ENCODE results near the gene KCNK2.

Gene KCNK2

GRCh38 chr1:215256936-215257679, 174.6 kb downstream of the KCNK2 start:
- DNase-seq (ENCODE audit: low spot score): no peak

DNA sequence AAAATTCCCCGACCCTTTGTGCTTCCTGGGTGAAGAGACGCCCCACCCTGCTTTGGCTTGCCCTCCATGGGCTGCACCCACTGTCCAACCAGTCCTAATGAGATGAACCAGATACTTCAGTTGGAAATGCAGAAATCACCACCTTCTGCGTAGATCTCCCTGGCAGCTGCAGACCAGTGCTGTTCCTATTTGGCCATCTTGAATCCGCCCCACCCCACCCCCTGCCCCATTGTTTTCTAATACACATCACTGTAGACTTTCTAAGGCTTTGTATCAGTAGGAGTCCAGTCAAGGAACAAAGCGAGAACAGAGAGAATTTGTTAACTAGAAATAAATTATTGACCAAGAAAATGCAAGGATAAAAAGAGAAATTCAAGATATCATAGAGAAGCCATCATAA, 178.2 kb downstream of the KCNK2 start:
- no peak for DNase-seq (ENCODE audit: low spot score)

DNA sequence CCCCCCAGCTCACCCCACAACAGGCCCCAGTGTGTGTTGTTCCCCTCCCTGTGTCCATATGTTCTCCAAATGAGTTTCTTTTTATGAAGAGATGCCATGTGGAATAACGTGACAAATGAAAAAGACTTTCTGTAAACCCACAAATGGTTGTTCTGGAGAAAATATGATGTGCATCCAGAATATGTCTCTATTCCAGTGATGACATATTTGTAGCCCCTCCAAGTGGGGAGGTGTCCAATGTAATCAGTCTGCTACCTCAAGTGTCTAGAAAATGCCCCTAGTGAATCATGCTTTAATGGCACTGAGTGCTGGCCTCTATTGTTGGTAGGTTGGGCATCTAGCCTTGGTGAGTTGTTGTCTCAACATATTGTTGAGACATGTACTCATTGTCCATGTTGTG, 179.6 kb downstream of the KCNK2 start:
- no peak for DNase-seq (ENCODE audit: low spot score)

- DNase-seq (ENCODE audit: low spot score): no peak
Measured at GRCh38 chr1:215263636-215264035, 181.1 kb downstream of the KCNK2 start.

GRCh38 chr1:215264649-215265048, 182.1 kb downstream of the KCNK2 start:
- no peak for DNase-seq (ENCODE audit: low spot score)

- no peak for DNase-seq (ENCODE audit: low spot score)
Measured at GRCh38 chr1:215267495-215267894, 185.0 kb downstream of the KCNK2 start.

DNA sequence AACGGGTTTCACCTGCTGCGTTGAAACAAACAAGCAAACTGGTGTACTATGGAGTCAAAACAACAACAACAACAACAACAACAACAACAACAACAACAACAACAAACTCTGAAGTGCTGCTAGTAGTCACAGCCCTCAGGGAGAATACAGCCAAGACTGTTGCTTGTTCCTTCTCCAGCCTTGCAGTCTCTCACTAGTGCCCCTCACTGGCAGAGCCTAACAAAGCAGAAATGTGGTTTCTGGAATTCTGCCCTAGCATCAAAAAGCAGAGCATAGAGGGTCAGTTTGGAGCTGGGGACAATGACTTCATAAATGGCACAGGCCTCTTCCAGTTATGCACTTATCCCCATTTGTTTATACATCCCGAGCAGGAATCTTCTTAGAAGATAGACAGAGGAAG, 187.4 kb downstream of the KCNK2 start:
- DNase-seq (ENCODE audit: low spot score): peak; percentile 3

- no peak for DNase-seq (ENCODE audit: low spot score)
Measured at GRCh38 chr1:215273838-215274516, 191.4 kb downstream of the KCNK2 start.

- DNase-seq (ENCODE audit: low spot score): no peak
Measured at GRCh38 chr1:215276582-215276981, 194.0 kb downstream of the KCNK2 start.

DNA sequence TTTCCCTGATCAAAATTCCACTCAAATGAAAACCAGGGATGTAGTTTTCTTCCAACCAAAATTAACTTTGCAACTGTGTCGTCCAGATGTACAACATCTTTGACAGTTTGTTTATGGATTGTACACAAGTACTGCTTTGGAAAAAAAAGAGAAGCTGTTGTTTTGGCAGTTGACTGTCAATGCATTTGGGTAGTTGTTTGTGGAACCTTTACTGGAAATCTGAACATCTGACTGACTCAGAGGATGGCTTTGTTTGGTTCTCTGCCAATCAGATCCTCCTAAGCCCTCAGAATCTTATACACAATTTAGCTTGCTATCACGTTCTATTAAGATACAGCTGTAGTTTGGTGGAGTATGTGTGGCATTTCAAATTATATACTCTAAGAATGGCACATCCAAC, 195.0 kb downstream of the KCNK2 start:
- no peak for DNase-seq (ENCODE audit: low spot score)

DNA sequence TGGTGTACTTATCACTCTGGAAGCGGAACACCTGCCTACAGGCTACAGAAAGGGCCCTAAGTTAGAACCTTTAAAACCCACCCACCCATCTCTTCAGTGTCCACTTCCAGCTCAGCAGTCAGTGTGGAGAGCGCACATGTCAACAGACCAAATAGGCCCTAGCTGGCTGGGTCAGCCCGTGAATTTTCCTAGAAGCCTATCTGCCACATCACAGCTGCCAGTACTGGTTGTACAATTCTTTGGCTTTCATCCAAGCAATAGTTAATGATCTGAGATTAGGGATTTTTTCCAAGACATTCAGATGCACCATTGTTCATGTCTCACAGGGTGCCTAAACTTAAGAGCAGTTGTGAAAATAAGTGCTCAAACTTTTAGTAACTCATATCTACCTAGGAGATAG, 197.1 kb downstream of the KCNK2 start:
- DNase-seq (ENCODE audit: low spot score): no peak

GRCh38 chr1:215282557-215282956, 200.0 kb downstream of the KCNK2 start:
- DNase-seq (ENCODE audit: low spot score): no peak

DNA sequence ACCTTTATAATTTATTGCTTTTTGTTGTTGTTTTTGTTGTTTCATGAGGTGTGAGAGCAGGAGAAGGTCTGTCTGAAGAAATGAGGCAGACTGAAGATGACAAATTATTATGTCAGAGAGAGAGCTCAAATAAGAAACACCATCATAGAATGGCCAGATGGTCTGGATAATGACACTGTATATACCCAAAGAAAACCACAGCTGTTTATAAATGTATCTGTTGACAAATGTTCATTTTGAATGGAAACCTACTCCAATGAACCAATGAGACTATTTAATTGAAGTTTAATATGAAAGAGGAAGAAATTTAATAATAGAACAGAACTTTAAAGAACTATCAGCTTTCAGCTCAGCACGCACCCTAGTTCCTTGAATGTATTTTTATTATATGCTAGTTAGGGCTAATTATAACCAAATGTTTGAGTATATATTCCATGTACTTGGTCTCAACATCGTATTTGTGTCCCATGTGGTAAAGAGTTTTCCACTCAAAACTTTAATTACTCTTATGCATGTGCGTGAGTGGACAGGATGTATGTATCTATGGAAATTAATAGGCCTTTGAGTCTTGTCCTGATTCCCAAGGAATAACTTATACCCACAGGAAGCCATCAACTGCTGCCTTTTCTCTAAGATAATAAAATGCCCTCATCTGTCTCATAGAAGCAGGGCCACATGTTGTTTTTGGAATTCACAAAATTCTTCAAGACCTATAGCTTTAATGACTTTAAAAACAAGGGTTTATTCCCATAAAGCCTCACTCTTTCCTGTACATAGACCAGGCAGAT, 202.7 kb downstream of the KCNK2 start:
- DNase-seq (ENCODE audit: low spot score): no peak
